Retinal pigment epithelial cell (primary cell): Measurements from ENCODE around the gene PET100.

ENCODE experiments used
- DNase-seq: peaks from one replicate; pipeline ENCODE4 v3.0.0-alpha.2; 2010; ENCODE audit warnings: low read depth
- H3K4me3 ChIP-seq: 2 replicates; pipeline ENCODE4 v1.5.1; 2011; ENCODE audit warnings: mild to moderate bottlenecking, low read length, control low read depth, moderate library complexity
- CTCF ChIP-seq: conservative IDR thresholded peaks from 2 replicates; pipeline ENCODE4 v1.5.1; 2011; ENCODE audit warnings: low read depth, low read length, control low read depth, inconsistent platforms

The PET100 gene

GRCh38 chr19:7668842-7669241 lies 39.2 kb downstream of the PET100 start, which contains the start of gene RETN:
RETN (plus strand) TSS chr19:7669049; CDS start chr19:7669327, 278 bp downstream.
- DNase-seq = no peak
- no peak within 1 kb of the TSS for H3K4me3 ChIP-seq
- TF ChIP-seq CTCF = no peak

- no peak overlapping the region for H3K4me3 ChIP-seq
- no peak for TF ChIP-seq CTCF
- no peak for DNase-seq
These were observed 40.0 kb downstream of the PET100 start for GRCh38 chr19:7669641-7670040.

- H3K4me3 ChIP-seq = no peak overlapping the region
- no peak for TF ChIP-seq CTCF
- DNase-seq = no peak
These were observed 40.7 kb downstream of the PET100 start for GRCh38 chr19:7670150-7670783.

GRCh38 chr19:7670790-7671189 lies 41.2 kb downstream of the PET100 start:
- DNase-seq = no peak

GRCh38 chr19:7672522-7672921 lies 42.9 kb downstream of the PET100 start:
- no peak for DNase-seq
- no peak overlapping the region for H3K4me3 ChIP-seq
- no peak for TF ChIP-seq CTCF

More at GRCh38 chr19:7670790-7671189, 41.2 kb downstream of the PET100 start:
- no peak overlapping the region for H3K4me3 ChIP-seq
- TF ChIP-seq CTCF = no peak

GRCh38 chr19:7674010-7675005 lies 44.7 kb downstream of the PET100 start:
- no peak for DNase-seq
- H3K4me3 ChIP-seq = no peak overlapping the region
- no peak for TF ChIP-seq CTCF
